Putamen (tissue), 1 donor: ENCODE data around the gene SPIN1.

ENCODE experiments used
- DNase-seq: peaks from one replicate; pipeline ENCODE4 v3.0.0-alpha.2; 2016; ENCODE audit warnings: low spot score

SPIN1 gene

DNA sequence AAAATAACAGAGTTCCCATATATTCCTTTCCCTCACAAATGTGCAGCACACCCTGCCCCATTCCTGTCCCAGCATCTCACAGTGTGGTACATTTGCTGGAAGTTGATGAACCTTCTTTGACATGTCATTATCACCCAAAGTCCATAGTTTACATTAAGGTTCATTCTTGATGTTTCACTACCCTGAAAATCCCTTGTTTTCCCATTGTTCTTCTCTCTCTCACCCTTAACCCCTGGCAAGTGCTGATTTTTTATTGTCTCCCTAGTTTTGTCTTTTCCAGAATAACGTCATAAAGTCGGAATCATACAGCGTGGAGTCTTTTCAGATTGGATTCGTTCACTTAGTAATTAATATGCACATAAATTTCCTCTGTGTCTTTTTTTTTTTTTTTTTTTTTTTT, 48.1 kb downstream of the SPIN1 start:
- DNase-seq = no peak

GRCh38 chr9:88437210-88438146, 49.2 kb downstream of the SPIN1 start:
- DNase-seq = no peak

- no peak for DNase-seq
These were observed 50.6 kb downstream of the SPIN1 start for GRCh38 chr9:88438811-88439210.

- no peak for DNase-seq
These were observed 53.2 kb downstream of the SPIN1 start for GRCh38 chr9:88441301-88442007.

DNA sequence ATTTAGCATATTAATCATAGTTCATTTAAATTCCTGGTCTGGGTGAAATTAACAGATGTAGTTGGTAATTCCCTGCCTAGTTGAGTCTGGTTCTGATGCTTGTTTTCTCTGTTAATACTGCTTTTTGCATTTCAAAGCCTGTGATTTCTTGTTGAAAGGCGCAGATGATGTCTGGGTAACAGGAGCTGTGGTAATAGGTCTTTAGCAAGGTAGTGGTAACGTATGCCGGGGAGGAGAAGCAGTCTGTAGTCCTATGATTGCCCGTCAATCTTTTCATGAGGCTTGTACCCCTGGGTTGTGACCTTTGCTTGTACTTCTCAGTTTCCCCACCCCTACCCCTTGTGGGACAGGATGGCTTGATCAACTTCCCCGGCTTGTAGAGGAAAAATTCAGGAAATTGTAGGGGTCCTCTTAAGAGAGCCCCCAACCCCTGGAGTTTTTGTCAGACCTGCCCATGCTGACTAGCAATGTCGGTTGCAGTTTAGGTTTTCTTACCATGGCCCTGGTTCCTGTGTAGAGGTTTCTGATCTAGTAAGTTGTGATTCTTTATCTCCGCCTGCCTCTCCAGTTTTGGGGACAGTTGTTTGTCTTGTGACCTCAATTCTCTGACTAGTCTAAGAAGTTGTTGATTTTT, 55.4 kb downstream of the SPIN1 start:
- no peak for DNase-seq

DNA sequence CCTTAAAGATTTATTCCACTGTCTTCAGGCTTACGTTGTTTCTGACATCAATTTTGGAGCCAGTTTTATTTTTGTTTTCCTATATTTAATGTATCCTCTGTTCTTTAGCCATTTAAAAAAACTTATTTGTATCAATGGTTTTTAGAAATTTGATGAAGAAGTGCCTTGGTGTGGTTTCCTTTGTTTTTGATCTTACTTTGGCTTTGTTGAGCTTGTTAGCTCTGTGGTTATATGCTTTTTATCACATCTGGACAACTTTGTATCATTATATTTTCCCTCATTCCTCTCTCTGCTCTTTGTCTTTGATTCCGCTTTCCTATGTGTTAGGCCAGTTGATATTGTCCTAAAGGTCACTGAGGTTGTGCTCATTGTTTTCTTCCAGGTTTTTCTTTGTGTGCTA, 58.5 kb downstream of the SPIN1 start:
- DNase-seq = no peak

DNA sequence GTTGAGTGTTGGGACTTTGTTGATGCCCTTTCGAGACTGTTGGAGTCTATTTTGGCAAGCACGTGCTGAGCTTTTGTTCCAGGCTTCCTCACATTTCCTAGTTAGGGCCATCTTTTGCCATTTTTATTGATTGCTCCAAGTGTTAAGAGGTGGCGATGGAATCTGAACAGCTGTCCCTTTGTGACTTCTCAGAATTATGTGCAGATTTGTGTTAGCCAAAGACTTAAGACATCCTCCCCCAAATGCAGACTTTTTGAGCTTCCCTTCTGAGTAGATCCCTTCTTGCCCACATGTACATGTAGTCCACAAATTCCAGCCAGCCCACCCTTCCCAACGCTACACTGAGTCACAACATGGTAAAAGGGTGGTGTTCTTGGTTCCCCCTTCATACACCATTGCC, 59.2 kb downstream of the SPIN1 start:
- no peak for DNase-seq

DNA sequence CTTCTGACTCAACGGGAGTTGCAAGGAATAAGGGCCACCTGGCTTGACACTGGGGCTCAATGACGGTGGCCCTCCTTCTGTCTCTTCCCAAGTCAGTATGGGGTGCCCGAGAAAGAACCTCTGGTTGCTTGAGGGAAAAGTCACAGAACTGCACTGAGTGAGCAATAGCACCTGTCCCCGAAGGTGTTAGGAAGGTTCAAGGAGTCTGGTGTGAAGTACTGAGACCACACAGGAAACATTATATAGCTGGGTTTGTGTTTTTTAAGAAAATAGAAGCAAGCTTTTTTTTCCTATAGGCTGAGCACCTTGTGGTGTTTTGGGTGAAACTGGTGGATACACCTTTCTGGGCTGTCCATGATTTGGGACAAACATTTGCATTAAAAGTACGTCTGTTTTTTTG, 62.9 kb downstream of the SPIN1 start:
- DNase-seq = no peak

DNA sequence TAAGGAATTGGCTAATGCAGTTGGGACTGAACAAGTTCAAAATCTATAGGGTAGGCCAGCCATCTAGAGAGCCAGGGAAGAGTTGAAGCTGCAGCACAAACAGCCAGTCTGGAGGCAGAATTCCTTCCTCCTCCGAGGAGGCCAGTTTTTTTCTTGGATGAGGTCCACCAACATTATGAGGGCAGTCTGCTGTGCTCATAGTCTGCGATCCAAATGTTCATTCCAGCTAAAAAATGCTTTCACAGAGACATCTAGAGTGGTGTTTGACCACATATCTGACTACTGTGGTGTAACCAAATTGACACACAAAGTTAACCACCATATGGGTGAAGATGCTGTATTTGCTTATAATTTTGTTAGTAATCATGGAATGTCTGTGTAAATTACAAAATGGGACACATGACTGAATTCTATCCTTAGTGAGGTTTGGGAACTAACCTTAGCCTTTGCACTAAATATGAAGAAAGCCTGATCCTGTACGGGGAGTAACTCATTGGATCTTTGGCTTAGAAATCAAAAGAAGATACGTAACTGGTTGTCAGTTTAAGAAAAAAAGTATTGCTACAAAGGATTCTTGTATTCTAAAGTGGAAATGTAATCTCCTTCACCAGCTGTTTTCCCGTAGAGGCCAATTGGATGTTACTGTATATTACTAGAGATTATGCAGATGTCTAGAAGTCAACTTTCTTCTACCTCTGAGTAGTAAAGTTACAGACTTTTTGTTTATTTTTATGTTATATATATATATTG, 70.6 kb downstream of the SPIN1 start:
- DNase-seq = no peak

GRCh38 chr9:88460587-88461332, 72.5 kb downstream of the SPIN1 start:
- peak; percentile 50 for DNase-seq

GRCh38 chr9:88462191-88462590, 73.9 kb downstream of the SPIN1 start:
- DNase-seq = no peak

- DNase-seq = no peak
These were observed 76.6 kb downstream of the SPIN1 start for GRCh38 chr9:88464851-88465250.

DNA sequence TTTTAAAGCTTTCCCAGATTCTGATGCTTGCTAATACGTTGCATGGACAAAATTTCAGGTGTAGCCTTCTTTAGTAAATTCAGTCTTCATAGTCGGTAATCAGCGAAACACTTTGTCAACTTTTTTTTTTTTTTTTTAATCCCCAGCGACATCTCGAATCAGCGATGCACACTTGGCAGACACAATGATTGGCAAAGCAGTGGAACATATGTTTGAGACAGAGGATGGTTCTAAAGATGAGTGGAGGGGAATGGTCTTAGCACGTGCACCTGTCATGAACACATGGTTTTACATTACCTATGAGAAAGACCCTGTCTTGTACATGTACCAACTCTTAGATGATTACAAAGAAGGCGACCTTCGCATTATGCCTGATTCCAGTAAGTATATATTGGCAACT, 80.0 kb downstream of the SPIN1 start:
- DNase-seq = no peak

DNA sequence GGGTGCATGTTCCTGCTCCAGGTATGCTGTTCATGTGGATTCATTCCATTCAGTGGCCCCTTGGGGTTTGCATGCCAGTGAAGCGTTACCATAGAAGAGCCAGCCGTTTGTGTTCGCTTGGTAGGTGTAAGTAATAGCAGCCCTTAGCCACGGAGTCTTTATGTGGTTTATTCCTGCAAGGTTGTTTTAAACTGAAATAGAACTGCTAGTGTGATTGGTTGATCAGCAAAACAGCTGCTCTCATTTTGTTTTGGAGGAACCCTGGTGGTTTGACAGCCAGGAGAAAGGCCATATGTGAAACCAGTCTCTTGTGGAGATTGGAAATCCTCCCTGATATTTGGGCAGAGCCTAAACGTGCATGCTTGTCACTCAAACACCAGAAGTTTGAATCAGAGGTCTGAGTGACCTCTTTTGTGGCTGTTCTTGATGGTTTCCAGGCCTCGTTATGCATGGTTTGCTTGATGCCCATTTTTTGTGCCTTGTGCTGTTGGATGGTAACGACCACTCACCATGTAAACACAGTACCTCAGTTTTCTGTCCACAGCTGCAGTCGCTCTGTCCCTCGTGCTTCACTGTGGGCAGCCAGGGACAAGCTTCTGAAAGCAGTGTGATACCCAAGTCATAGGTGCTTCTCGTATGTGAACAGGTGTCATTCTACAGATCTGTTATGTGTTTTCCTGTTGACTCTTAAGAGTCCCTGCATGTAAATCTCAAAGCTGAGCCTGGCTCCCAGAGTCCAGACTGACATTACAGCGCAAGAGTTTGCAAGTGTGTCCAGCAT, 88.4 kb downstream of the SPIN1 start:
- no peak for DNase-seq

- DNase-seq = no peak
These were observed 89.1 kb downstream of the SPIN1 start for GRCh38 chr9:88477300-88477751.

GRCh38 chr9:88478246-88478645, 90.0 kb downstream of the SPIN1 start:
- DNase-seq = no peak

DNA sequence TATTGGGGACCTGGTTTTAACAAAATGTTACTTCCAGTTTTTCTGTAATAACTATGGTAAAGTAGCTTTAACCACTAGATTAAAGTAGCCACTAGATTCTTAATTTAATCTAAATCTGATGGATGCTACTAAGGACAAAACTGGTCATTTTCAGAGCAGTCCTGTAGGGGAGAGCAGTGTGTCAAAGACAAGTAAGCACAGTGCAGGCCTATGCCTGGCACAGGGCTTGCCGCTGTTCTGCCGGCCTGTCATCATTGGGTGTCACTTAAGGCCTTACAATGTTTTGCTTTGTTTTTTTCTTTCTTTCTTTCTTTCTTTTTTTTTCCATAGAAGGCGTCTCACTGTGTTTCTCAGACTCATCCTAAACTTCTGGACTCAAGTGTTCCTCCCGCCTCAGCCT, 93.7 kb downstream of the SPIN1 start:
- peak; percentile 66 for DNase-seq

- DNase-seq = no peak
These were observed 99.9 kb downstream of the SPIN1 start for GRCh38 chr9:88488166-88488565.

DNA sequence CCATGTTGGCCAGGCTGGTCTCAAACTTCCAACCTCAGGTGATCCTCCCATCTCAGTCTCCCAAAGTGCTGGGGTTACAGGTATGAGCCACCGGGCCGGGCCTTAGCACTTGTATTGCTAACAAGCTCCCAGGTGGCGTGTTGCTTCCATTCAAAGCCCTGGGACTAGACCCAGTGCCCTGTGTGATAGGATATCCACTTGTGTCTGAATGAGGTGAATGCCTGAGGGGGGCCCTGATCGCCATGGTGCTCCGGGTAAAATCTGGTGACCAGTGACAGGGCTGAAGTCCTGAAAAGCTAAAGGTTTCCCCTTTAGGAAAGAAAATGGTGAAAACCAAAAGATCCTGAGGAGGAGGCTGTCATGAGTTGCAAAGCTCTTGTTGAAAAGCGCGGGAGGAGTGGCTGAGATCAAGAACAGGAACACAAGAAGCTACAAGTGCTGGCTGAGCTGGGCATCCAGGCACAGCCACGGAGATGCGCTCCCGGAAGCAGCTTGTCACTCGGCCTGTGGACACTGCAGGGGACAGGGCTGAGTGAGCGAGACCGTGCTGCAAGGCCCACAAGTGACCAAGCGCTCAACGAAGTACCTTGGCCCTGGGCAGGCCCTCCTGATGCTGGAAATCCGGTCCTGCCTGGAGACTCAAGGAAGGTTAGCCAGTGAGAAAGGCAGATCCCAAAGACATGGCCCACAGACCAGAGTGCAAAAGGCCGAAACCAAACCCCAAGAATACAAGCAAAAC, 106.9 kb downstream of the SPIN1 start:
- no peak for DNase-seq

GRCh38 chr9:88497224-88497623, 109.0 kb downstream of the SPIN1 start:
- DNase-seq = no peak
